Epithelial cell of esophagus (primary cell): ENCODE data around the gene IL31RA.
A peak's percentile ranks its signal among the peaks of the same experiment; 100 is the strongest.

ENCODE experiments used
- DNase-seq: peaks from one replicate; pipeline ENCODE4 v3.0.0; 2010; ENCODE audit warnings: low read depth
- H3K4me3 ChIP-seq: 2 replicates; pipeline ENCODE4 v1.5.1; 2011; ENCODE audit warnings: mild to moderate bottlenecking, low read length, control low read depth
- CTCF ChIP-seq: IDR thresholded peaks from 2 replicates; pipeline ENCODE4 v1.5.1; 2011; ENCODE audit warnings: low read depth, mild to moderate bottlenecking, low read length, control low read depth, inconsistent platforms; ENCODE audit not compliant: insufficient read depth; ENCODE audit errors: missing control alignments

The IL31RA gene

GRCh38 chr5:55892479-55892878 is 41.3 kb downstream of the IL31RA start:
- no peak overlapping the region for H3K4me3 ChIP-seq
- DNase-seq = no peak
- TF ChIP-seq CTCF = no peak

- H3K4me3 ChIP-seq = no peak overlapping the region
- TF ChIP-seq CTCF = no peak
- DNase-seq = no peak
These were observed 43.0 kb downstream of the IL31RA start for GRCh38 chr5:55894135-55894534.

- no peak for DNase-seq
- no peak for TF ChIP-seq CTCF
- no peak overlapping the region for H3K4me3 ChIP-seq
These were observed 44.2 kb downstream of the IL31RA start for GRCh38 chr5:55895346-55895745.

- DNase-seq = no peak
- H3K4me3 ChIP-seq = no peak overlapping the region
- no peak for TF ChIP-seq CTCF
These were observed 45.1 kb downstream of the IL31RA start for GRCh38 chr5:55896238-55896637.

GRCh38 chr5:55896663-55897062 is 45.5 kb downstream of the IL31RA start:
- DNase-seq = no peak
- H3K4me3 ChIP-seq = no peak overlapping the region
- TF ChIP-seq CTCF = no peak

- TF ChIP-seq CTCF = no peak
- H3K4me3 ChIP-seq = no peak overlapping the region
- DNase-seq = no peak
These were observed 46.2 kb downstream of the IL31RA start for GRCh38 chr5:55897206-55897894.

- peak; percentile 48 for DNase-seq
- TF ChIP-seq CTCF = no peak
- no peak overlapping the region for H3K4me3 ChIP-seq
These were observed 46.7 kb downstream of the IL31RA start for GRCh38 chr5:55897905-55898304.
